ENCODE measurements around the gene PLXNA4.

The PLXNA4 gene

DNA sequence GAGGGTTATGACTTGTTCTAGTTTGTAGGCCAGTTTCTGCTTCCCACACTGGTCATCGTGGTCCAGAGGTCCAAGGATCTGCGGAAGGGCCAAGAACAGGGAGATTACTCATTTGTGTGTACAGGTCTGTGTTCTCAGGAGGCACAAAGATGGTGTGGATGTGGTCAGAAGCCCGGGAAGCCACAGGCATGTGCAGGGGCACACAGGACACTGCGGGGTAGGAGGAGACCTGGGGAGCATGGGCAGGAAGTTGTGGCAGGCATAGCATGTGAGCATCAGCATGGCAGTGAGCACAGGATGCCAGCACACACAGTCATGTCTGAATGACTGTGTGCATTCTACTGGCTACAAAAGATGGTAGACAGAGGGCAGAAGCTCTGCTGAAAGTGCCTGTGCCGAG, 445.8 kb downstream of the PLXNA4 start:
- DNase-seq = no peak
- Histone ChIP-seq H3K4me1 (no peaks in the 10 kb centered on the region), H3K9me3 (no peaks in the 10 kb centered on the region), H3K27me3 (no peaks in the 10 kb centered on the region), H3K36me3 (peaks cover 17% of the 10 kb centered on the region), H3K4me3 (ENCODE audit: low read depth, low read length) (no peak overlapping the region)
- TF ChIP-seq, protein P1, sequence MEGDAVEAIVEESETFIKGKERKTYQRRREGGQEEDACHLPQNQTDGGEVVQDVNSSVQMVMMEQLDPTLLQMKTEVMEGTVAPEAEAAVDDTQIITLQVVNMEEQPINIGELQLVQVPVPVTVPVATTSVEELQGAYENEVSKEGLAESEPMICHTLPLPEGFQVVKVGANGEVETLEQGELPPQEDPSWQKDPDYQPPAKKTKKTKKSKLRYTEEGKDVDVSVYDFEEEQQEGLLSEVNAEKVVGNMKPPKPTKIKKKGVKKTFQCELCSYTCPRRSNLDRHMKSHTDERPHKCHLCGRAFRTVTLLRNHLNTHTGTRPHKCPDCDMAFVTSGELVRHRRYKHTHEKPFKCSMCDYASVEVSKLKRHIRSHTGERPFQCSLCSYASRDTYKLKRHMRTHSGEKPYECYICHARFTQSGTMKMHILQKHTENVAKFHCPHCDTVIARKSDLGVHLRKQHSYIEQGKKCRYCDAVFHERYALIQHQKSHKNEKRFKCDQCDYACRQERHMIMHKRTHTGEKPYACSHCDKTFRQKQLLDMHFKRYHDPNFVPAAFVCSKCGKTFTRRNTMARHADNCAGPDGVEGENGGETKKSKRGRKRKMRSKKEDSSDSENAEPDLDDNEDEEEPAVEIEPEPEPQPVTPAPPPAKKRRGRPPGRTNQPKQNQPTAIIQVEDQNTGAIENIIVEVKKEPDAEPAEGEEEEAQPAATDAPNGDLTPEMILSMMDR (IDR thresholded peaks at IDR 0.05; ENCODE audit: low read depth, low read length) = no peak

DNA sequence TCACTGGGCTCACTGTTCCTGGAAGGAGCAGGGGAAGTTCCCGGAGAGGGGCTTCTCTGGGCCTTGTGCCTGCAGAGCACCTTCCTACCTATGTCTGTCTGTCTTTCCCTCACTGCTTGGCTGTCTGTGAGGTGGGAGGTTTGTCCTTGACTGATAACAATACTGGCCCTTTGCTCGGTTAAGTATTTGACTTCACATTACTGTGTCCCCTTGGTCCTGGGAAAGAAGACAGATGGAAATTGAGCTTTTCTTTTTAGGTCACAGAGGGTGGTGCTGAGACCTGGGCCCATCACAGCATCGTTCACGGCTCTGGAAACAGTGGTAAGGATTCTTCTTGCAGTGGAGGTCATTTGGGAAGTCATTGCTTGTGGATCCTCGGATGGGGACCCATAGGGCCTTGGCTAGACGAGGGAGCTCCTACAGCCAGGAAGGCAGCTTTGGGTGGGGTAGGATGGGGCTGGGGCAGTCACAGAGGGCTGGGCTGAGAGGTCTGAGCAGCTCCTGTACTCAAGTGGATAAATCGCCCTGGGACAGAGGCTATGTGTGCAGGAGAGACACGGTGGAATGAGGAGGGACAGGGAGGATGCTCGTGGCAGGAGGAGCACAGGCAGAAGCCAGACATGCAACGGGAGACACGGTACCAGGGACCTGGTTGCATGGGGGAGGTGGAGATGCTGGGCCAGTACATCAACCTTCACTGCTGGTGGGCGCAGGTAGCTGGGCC, 450.2 kb downstream of the PLXNA4 start:
- H3K4me3 ChIP-seq (ENCODE audit: low read depth, low read length) = no peak overlapping the region
- no peaks in the 10 kb centered on the region for H3K27me3 ChIP-seq
- H3K9me3 ChIP-seq = no peaks in the 10 kb centered on the region
- H3K4me1 ChIP-seq = no peaks in the 10 kb centered on the region
- DNase-seq = no peak
- TF ChIP-seq, protein P1 (IDR thresholded peaks at IDR 0.05; ENCODE audit: low read depth, low read length) = no peak
- H3K36me3 ChIP-seq = peaks cover 17% of the 10 kb centered on the region

DNA sequence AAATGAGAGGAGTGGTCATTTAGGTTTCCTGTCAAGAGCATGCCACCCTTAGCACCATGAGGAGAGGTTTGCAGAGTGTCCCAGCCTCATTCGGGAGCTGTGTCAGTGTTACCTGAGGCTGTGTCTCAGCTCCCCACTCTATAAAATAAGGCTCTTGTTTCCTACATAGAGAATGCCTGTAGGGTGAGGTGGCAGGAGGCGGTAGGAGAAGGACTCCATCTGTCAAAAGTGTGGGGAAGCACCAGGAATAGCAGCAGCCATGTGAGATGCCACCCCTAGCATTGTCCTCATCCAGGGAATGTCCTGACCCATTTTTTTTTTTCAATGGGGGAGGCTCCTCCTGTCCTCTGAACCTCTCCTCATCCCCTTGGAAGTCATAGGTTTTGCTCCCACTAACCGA, 451.2 kb downstream of the PLXNA4 start:
- Histone ChIP-seq H3K27me3 (no peaks in the 10 kb centered on the region), H3K36me3 (peaks cover 13% of the 10 kb centered on the region)

DNA sequence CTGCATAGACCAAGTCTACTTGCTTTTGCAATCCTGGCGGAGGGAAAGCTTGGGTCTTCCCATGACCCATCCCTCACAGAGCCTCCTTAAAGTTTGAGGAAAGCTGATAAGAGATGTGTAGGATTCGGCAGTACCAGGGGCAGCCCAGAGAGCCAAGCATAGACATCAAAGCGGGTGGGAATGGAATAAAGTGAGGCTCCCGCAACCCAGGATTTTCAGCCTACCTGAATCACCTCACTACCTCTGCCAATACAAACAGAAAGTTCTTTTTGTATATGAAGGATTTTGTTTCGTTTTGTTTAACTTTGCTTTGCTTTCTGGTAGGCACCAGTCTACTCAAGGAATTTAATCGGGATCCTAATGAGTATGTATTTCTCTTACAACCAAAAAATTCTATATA, 451.7 kb downstream of the PLXNA4 start:
- Histone ChIP-seq H3K9me3 (no peaks in the 10 kb centered on the region), H3K36me3 (peaks cover 8% of the 10 kb centered on the region), H3K4me1 (no peaks in the 10 kb centered on the region), H3K4me3 (ENCODE audit: low read depth, low read length) (no peak overlapping the region), H3K27me3 (no peaks in the 10 kb centered on the region)
- DNase-seq = no peak
- TF ChIP-seq, protein P1 (IDR thresholded peaks at IDR 0.05; ENCODE audit: low read depth, low read length) = no peak

More for the DNA sequence above, 451.2 kb downstream of the PLXNA4 start:
- no peak for DNase-seq
- H3K4me1 ChIP-seq = no peaks in the 10 kb centered on the region
- TF ChIP-seq, protein P1 (IDR thresholded peaks at IDR 0.05; ENCODE audit: low read depth, low read length) = no peak
- H3K9me3 ChIP-seq = no peaks in the 10 kb centered on the region
- H3K4me3 ChIP-seq (ENCODE audit: low read depth, low read length) = no peak overlapping the region

DNA sequence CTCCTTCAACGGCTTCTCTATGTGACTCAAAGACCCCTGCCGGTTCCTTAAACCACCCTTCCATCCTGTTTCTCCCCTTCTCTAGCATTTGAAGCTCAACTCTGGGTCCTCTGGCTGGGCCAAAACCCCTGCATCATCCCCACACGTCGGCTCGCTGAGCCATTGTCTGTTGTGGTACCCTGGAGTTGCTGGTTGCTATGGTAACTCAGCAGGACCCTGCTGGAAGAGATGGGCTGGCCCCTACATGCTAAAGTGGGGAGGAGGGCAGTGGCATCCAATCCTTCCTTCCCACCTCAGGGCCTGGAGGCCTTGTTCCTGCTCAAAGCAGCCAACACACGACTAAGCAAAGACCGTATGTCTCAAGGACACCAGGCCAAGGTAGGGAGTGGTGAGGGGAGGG, 452.5 kb downstream of the PLXNA4 start:
- TF ChIP-seq, protein P1 (IDR thresholded peaks at IDR 0.05; ENCODE audit: low read depth, low read length) = no peak
- H3K36me3 ChIP-seq = peaks cover 2% of the 10 kb centered on the region; the same call in 1 of the 2 replicates
- H3K9me3 ChIP-seq = no peaks in the 10 kb centered on the region
- H3K27me3 ChIP-seq = no peaks in the 10 kb centered on the region
- DNase-seq = no peak
- H3K4me3 ChIP-seq (ENCODE audit: low read depth, low read length) = no peak overlapping the region
- no peaks in the 10 kb centered on the region for H3K4me1 ChIP-seq

DNA sequence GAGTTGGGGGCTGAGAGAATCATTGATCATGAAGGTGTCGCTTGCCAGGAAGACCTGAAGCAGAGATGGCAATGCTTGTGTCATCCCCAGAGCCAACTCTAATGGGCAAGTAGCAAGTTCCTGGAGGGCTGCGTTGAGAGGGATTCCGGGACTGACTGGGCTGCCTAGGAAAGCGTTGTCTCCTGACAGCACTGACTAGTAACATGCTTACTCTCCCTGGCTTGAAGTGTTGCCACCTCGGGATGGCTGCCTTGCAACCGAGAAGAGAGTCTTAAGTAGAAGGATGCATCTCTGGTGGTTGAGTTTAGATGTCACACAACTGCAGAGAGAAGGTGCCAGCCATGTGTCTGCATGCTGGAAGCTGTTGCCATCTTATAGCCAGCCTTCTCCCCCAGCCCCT, 453.4 kb downstream of the PLXNA4 start:
- TF ChIP-seq, protein P1 (IDR thresholded peaks at IDR 0.05; ENCODE audit: low read depth, low read length) = no peak
- no peak for DNase-seq
- Histone ChIP-seq H3K4me3 (ENCODE audit: low read depth, low read length) (no peak overlapping the region), H3K9me3 (no peaks in the 10 kb centered on the region), H3K36me3 (no peaks in the 10 kb centered on the region), H3K4me1 (no peaks in the 10 kb centered on the region; the same call in 1 of the 2 replicates), H3K27me3 (no peaks in the 10 kb centered on the region)
